ENCODE results near the gene RAB40B. TPM values are rescaled to one million over a fixed set of nuclear protein-coding genes. Genes with fewer than 3 reads are reported as not detected.
"Not testable (repeated sequence)": the region's sequence is repeated elsewhere in the genome, so short reads cannot be mapped to it uniquely, and the experiment has no call there.

The RAB40B gene
- polyA plus RNA-seq (2013, experiment 1 of 2): 9.4 TPM
- polyA plus RNA-seq (2013, experiment 2 of 2): 10.4 TPM

GRCh38 chr17:82698065-82698973, at the start of gene RAB40B:
Gene RAB40B, minus strand, starts transcription at chr17:82698698. Its CDS starts 102 bp downstream, at chr17:82698596.
- Histone ChIP-seq H3K4me1 (ENCODE audit: control insufficient read depth in 2 of 2, insufficient read depth in 1 of 2, low read depth in 1 of 2, low read length in 2 of 2) (peaks cover 10 to 12% of the 10 kb centered on the region in 2 donors), H3K36me3 (replicated peaks in 1 of 2; ENCODE audit: control insufficient read depth in 2 of 2, insufficient read depth in 2 of 2, low read length in 2 of 2) (no peaks in the 10 kb centered on the region), H3K27ac (replicated peaks; ENCODE audit: low read length) (no peak within 1 kb of the TSS), H3K14ac (ENCODE audit: low read length) (peak within 1 kb of the TSS; percentile 97), H3K4me3 (ENCODE audit: low read length in 2 of 2) (peak within 1 kb of the TSS; percentile 72 to 97), H3K18ac (ENCODE audit: low read length) (peak within 1 kb of the TSS; percentile 74), H4K91ac (ENCODE audit: low read depth, low read length, poor library complexity) (no peak within 1 kb of the TSS), H2BK120ac (ENCODE audit: low read depth, low read length) (no peak within 1 kb of the TSS), H2AK5ac (ENCODE audit: low read depth, low read length) (peak within 1 kb of the TSS; percentile 89), H3K79me1 (ENCODE audit: low read depth, low read length) (peaks cover 4% of the 10 kb centered on the region), H4K8ac (ENCODE audit: low read depth, low read length) (no peak within 1 kb of the TSS), H3K27me3 (ENCODE audit: control insufficient read depth in 3 of 3, insufficient read depth in 3 of 3, low read depth in 1 of 3, low read length in 3 of 3) (peaks cover 10 to 32% (median 26%) of the 10 kb centered on the region in 3 experiments), H3K9me3 (replicated peaks in 1 of 2; ENCODE audit: control insufficient read depth in 2 of 2, insufficient read depth in 1 of 2, low read depth in 1 of 2, low read length in 2 of 2) (peaks cover 8 to 15% of the 10 kb centered on the region in 2 donors), H3K4ac (ENCODE audit: low read length) (peak within 1 kb of the TSS; percentile 66), H2BK15ac (ENCODE audit: low read length) (no peak within 1 kb of the TSS), H2BK12ac (ENCODE audit: low read length) (peak within 1 kb of the TSS; percentile 88), H3K23ac (ENCODE audit: low read depth, low read length, poor library complexity) (peak within 1 kb of the TSS; percentile 90), H3K4me2 (ENCODE audit: insufficient read depth, low read length, poor library complexity, severe bottlenecking) (peak within 1 kb of the TSS; percentile 94), H3K9ac (ENCODE audit: low read depth, low read length, poor library complexity) (peak within 1 kb of the TSS; percentile 89), H2AFZ (ENCODE audit: low read length) (peak within 1 kb of the TSS; percentile 98), H2BK5ac (ENCODE audit: low read length) (no peak within 1 kb of the TSS)
- no CpG with 5 or more reads among the region's 112 CpGs for WGBS, 2 donors (ENCODE audit: extremely low coverage in 2 of 2, insufficient read length in 2 of 2, insufficient replicate concordance in 1 of 2)
- peak; percentile 96 for DNase-seq (ENCODE audit: low spot score)

- H3K9me3 ChIP-seq (replicated peaks in 1 of 2; ENCODE audit: control insufficient read depth in 2 of 2, insufficient read depth in 1 of 2, low read depth in 1 of 2, low read length in 2 of 2): peaks cover 23 to 35% of the 10 kb centered on the region in 2 donors
- H2AK5ac ChIP-seq (ENCODE audit: low read depth, low read length): no peak overlapping the region
- no peak overlapping the region for H2BK15ac ChIP-seq (ENCODE audit: low read length)
- no peak overlapping the region for H4K91ac ChIP-seq (ENCODE audit: low read depth, low read length, poor library complexity)
- H2AFZ ChIP-seq (ENCODE audit: low read length): no peak overlapping the region
- peaks cover 0 to 5% (median 2%) of the 10 kb centered on the region in 3 experiments for H3K27me3 ChIP-seq (ENCODE audit: control insufficient read depth in 3 of 3, insufficient read depth in 3 of 3, low read depth in 1 of 3, low read length in 3 of 3)
- H3K14ac ChIP-seq (ENCODE audit: low read length): no peak overlapping the region
- peaks cover 0 to 3% of the 10 kb centered on the region in 2 donors for H3K4me1 ChIP-seq (ENCODE audit: control insufficient read depth in 2 of 2, insufficient read depth in 1 of 2, low read depth in 1 of 2, low read length in 2 of 2)
- H4K8ac ChIP-seq (ENCODE audit: low read depth, low read length): no peak overlapping the region
- no peak overlapping the region for H3K4me2 ChIP-seq (ENCODE audit: insufficient read depth, low read length, poor library complexity, severe bottlenecking)
- H2BK120ac ChIP-seq (ENCODE audit: low read depth, low read length): no peak overlapping the region
- no peak overlapping the region for H2BK12ac ChIP-seq (ENCODE audit: low read length)
- H3K79me1 ChIP-seq (ENCODE audit: low read depth, low read length): no peaks in the 10 kb centered on the region
- H2BK5ac ChIP-seq (ENCODE audit: low read length): no peak overlapping the region
- no peak overlapping the region for H3K27ac ChIP-seq (replicated peaks; ENCODE audit: low read length)
- WGBS, 2 donors (ENCODE audit: extremely low coverage in 2 of 2, insufficient read length in 2 of 2, insufficient replicate concordance in 1 of 2): no CpG with 5 or more reads among the region's 8 CpGs
- H3K36me3 ChIP-seq (replicated peaks in 1 of 2; ENCODE audit: control insufficient read depth in 2 of 2, insufficient read depth in 2 of 2, low read length in 2 of 2): peaks cover 23 to 42% of the 10 kb centered on the region in 2 donors
- H3K9ac ChIP-seq (ENCODE audit: low read depth, low read length, poor library complexity): no peak overlapping the region
- no peak overlapping the region for H3K18ac ChIP-seq (ENCODE audit: low read length)
- no peak overlapping the region for H3K4me3 ChIP-seq (ENCODE audit: low read length in 2 of 2)
- no peak overlapping the region for H3K4ac ChIP-seq (ENCODE audit: low read length)
- DNase-seq (ENCODE audit: low spot score): no peak
- no peak overlapping the region for H3K23ac ChIP-seq (ENCODE audit: low read depth, low read length, poor library complexity)
Observed at GRCh38 chr17:82745524-82745923, 47.0 kb upstream of the RAB40B start.

- H3K18ac ChIP-seq (ENCODE audit: low read length); H3K9ac ChIP-seq (ENCODE audit: low read depth, low read length, poor library complexity); H4K91ac ChIP-seq (ENCODE audit: low read depth, low read length, poor library complexity); H3K27ac ChIP-seq (replicated peaks; ENCODE audit: low read length); H2AK5ac ChIP-seq (ENCODE audit: low read depth, low read length); H4K8ac ChIP-seq (ENCODE audit: low read depth, low read length); H2BK120ac ChIP-seq (ENCODE audit: low read depth, low read length); H3K14ac ChIP-seq (ENCODE audit: low read length); H3K4me1 ChIP-seq (ENCODE audit: control insufficient read depth in 2 of 2, insufficient read depth in 1 of 2, low read depth in 1 of 2, low read length in 2 of 2); H3K23ac ChIP-seq (ENCODE audit: low read depth, low read length, poor library complexity); H2BK12ac ChIP-seq (ENCODE audit: low read length); H3K79me1 ChIP-seq (ENCODE audit: low read depth, low read length); H3K4me2 ChIP-seq (ENCODE audit: insufficient read depth, low read length, poor library complexity, severe bottlenecking); H3K4me3 ChIP-seq (ENCODE audit: low read length in 2 of 2); H3K4ac ChIP-seq (ENCODE audit: low read length); DNase-seq (ENCODE audit: low spot score); H2BK15ac ChIP-seq (ENCODE audit: low read length); H2AFZ ChIP-seq (ENCODE audit: low read length); H2BK5ac ChIP-seq (ENCODE audit: low read length); H3K27me3 ChIP-seq (ENCODE audit: control insufficient read depth in 3 of 3, insufficient read depth in 3 of 3, low read depth in 1 of 3, low read length in 3 of 3): not testable (repeated sequence)
- WGBS, 2 donors (ENCODE audit: extremely low coverage in 2 of 2, insufficient read length in 2 of 2, insufficient replicate concordance in 1 of 2): no CpG with 5 or more reads among the region's 7 CpGs
- peaks cover 19 to 36% of the 10 kb centered on the region in 2 donors for H3K9me3 ChIP-seq (replicated peaks in 1 of 2; ENCODE audit: control insufficient read depth in 2 of 2, insufficient read depth in 1 of 2, low read depth in 1 of 2, low read length in 2 of 2)
- H3K36me3 ChIP-seq (replicated peaks in 1 of 2; ENCODE audit: control insufficient read depth in 2 of 2, insufficient read depth in 2 of 2, low read length in 2 of 2): peaks cover 28 to 50% of the 10 kb centered on the region in 2 donors
Observed at GRCh38 chr17:82744736-82745135, 46.2 kb upstream of the RAB40B start.

All from neuronal stem cell (in vitro differentiated cells).